Activated T-cell treated with anti-CD3 and anti-CD28 coated beads for 4 hours (primary cell): Measurements from ENCODE around the gene CFAP410.
"Not testable (repeated sequence)": the region's sequence is repeated elsewhere in the genome, so short reads cannot be mapped to it uniquely, and the experiment has no call there.

Experiments
- DNase-seq: peaks from one replicate; pipeline ENCODE4 v3.0.0-alpha.2; 2020

Gene CFAP410

GRCh38 chr21:44296916-44297315 is 42.3 kb downstream of the CFAP410 start:
- no peak for DNase-seq

DNA sequence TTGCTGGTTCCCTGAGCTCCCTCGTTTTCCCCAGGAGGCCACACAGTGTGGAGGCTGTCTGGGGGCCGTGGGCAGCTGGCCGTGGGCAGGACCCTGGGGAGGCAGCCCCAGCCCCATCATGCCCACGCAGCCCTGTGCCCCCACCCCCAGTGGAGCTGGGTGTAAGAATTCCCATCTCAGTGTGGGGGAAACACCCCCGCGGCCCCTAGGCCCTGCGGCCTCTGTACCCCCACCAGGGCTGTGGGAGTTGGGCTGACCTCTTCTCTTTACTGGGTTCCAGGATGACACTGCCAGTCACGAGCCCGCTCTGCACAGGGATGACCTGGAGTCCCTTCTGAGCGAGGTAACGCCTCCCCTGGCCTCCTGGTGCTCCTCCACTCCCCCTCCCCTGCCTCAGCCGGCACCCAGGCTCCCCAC is 43.1 kb downstream of the CFAP410 start:
- DNase-seq, result no peak

GRCh38 chr21:44295646-44296045 is 43.5 kb downstream of the CFAP410 start:
- DNase-seq, result no peak

GRCh38 chr21:44295163-44295573 is 44.0 kb downstream of the CFAP410 start:
- DNase-seq, result no peak

DNA sequence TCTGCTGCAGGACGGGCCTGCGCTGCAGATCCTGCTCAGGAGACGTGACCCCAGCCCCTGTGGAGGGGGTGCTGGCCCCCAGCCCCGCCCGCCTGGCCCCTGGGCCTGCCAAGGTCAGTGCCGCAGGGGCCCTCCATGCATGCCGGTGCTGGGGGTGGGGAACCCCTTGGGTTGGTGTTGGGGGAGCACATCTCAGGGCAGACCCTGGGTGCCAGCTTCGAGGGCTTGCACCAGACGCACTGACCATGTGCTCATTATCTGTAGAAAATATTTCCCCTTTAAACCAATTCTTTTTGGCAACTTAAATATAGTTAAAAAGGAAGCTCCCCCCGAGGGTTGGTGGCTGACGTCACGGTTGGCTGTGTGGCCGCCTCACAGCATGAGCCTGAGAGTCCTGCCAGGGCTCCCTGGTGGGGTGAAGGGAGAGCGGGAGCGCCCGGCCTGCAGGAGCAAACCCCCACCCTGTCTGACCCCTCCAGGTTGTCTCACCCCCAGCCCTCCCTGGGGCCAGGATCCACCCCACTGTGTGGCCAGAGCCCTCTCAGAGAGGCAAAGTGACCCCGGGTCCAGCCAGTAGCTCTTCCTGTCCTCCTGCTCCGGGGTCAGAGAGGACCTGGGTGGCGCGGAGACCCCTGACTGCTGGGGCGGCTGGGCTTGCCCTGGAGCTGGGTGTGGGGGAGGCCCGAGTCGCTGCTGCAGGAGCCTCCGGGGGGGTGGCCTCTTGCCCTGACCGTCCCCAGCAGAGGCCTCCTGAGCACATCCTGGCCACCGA is 44.6 kb downstream of the CFAP410 start:
- DNase-seq, result no peak

GRCh38 chr21:44293551-44294231 is 45.5 kb downstream of the CFAP410 start:
- DNase-seq, result peak; percentile 18

GRCh38 chr21:44292812-44293195 is 46.4 kb downstream of the CFAP410 start:
- no peak for DNase-seq

GRCh38 chr21:44291936-44292811 is 47.0 kb downstream of the CFAP410 start:
- DNase-seq, result no peak

DNA sequence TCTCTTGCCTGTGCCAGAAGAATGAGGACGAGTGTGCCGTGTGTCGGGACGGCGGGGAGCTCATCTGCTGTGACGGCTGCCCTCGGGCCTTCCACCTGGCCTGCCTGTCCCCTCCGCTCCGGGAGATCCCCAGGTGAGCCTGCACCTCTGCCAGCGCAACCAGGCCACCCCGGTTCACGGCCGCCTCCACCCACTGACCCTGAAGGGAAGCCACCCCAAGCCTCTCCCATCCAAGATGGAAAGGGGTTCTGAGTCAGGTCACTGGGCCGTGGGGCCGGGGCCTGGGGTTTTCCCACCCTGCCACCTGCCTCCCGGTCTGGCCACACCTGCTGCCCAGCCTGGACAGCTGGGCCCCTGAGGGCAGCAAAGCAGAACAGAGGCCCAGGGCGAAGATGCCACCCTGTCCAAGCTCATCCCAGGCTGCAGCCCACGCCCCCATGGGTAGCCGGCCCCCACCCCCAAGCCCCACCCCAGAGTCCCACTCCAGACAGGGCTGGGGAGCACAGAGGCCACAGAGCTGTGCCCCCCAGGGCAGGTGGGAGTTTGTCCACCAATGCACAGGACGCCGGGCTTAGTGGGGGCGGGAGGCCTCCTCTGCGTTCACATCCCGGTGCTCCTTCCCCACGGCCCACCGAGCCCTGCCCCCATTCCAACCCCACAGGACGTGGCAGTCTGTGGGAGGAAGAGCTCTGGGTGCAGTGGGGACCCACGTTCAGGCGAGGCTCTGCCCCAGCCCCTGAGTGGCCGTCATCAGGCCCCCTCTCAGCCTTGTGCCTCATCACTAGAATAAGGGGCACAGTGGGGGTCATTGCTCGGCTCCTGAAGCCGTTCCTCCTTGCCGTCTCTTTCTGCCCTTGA is 47.9 kb downstream of the CFAP410 start:
- DNase-seq, result no peak

GRCh38 chr21:44290327-44291077 is 48.7 kb downstream of the CFAP410 start:
- no peak for DNase-seq

- DNase-seq, result no peak
These were observed 49.7 kb downstream of the CFAP410 start for GRCh38 chr21:44289381-44290010.

- DNase-seq, result no peak
These were observed 50.7 kb downstream of the CFAP410 start for GRCh38 chr21:44288251-44289110.

GRCh38 chr21:44286716-44287632 is 52.2 kb downstream of the CFAP410 start:
- DNase-seq, result no peak

DNA sequence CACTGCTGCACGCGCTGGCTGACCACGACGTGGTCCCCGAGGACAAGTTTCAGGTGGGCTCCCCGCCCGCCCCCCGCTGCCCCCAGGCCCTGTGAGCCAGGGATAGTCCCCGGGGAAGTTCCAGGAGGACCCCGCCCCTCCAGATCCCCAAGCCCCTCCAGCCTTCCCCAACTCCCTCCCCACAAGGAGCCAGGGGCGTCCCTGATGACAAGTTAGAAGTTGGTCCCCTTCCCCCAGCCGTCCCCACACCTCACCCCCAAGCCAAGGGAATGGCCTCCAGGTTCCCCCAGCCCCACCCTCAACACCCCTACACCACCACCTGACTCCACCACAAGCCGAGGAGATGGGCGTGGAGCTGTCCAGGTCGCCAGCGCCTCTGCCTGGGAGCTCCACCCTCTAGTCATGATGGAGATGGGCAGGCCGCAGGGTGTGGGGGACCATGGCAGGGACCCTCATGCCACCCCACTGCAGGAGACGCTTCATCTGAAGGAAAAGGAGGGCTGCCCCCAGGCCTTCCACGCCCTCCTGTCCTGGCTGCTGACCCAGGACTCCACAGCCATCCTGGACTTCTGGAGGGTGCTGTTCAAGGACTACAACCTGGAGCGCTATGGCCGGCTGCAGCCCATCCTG is 53.0 kb downstream of the CFAP410 start:
- DNase-seq, result no peak

- no peak for DNase-seq
These were observed 53.8 kb downstream of the CFAP410 start, which contains the start of gene AIRE for GRCh38 chr21:44285138-44285992. TSS of gene AIRE (plus strand) at chr21:44285876. CDS start at chr21:44286007, 131 bp downstream.

DNA sequence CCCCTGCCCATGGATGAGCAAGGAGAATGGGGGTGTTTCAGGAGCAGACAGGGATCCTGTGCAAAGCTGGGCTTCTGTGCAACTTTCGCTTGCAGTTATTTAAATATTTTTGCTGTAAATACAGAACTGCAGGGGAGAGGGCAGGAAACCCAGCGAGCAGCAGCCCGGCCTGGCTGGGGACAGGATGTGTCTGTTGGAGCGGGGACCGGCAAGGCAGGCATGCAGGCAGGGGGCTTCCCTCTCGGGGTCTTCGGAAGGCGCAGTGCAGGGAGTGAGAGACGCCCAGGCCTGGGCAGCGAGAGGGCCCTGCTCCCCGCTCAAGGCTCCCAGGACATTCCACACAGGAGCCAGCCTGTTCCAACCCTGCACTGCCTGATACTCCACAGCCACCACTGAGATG is 55.2 kb downstream of the CFAP410 start:
- DNase-seq, result no peak

GRCh38 chr21:44283211-44283785 is 55.9 kb downstream of the CFAP410 start:
- not testable (repeated sequence) for DNase-seq
